Middle frontal gyrus (tissue), 1 donor: ENCODE measurements around the gene TXNL4A.

Source experiments
- DNase-seq: peaks from one replicate; pipeline ENCODE4 v3.0.0-alpha.2; 2015; ENCODE audit warnings: low spot score; ENCODE audit errors: extremely low spot score

The TXNL4A gene

DNA sequence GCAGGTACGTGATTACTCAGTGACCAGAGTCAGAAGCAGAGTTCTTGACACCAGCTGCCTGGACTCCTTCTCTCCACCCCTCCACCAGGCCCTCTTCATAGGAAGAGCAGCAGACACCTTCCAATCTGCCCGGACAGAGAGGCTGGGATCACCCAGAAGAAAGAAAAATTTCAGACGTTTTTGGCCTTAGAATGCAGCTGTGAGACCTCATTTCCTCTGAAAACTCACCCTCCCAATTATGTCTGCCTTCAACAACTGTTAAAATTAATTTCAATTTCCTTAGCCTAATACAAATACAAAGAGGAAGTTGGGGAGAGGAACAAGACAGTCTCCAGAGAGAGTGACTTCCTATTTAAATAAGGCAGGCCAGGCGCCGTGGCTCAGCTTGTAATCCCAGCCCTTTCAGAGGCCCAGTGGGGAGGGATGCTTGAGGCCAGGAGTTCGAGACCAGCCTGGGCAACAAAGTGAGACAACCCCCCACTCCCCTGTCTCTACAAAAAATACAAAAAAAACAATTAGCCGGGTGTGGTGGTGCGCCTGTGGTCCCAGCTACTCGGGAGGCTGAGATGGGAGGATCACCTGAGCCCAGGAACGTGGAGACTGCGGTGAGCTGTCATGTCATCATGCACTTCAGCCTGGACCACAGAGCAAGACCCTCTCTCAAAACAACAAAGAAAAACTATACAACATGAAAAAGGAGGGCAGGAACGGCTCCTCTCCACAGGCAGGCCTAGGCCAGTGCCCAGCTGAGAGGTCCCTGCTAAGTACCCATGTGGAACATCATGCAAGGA, 38.5 kb downstream of the TXNL4A start:
- DNase-seq, result no peak

DNA sequence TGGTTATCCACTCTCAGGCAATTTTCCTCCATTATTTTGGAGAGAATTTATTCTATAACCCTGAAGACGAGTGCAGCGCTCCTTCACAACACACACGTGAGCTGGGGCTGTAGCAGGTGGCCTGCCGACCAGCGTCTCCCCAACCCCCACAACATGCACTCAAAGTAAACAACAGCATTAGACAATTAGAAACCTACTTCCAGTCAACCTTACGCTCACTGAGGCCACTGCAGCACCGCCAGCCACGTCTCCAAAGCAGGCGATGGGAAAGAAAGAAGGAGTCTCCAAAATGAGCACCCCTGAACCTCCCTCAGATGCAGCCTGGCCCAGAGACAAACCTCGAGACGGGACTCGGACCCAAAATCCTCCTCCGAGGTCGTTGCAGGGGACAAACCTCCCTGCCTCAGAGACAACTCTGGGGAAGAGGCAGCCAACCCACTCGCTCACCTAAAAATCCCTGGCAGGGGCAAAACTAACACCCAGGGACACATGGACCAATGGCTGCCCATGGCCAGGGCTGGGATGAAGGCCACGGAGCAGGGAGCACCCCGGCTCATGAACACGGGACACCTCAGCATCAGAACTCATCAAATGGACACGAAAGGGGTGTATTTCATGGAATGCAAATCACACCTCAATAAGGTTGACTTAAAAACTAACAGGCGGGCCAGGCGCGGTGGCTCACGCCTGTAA, 39.5 kb downstream of the TXNL4A start:
- no peak for DNase-seq

DNA sequence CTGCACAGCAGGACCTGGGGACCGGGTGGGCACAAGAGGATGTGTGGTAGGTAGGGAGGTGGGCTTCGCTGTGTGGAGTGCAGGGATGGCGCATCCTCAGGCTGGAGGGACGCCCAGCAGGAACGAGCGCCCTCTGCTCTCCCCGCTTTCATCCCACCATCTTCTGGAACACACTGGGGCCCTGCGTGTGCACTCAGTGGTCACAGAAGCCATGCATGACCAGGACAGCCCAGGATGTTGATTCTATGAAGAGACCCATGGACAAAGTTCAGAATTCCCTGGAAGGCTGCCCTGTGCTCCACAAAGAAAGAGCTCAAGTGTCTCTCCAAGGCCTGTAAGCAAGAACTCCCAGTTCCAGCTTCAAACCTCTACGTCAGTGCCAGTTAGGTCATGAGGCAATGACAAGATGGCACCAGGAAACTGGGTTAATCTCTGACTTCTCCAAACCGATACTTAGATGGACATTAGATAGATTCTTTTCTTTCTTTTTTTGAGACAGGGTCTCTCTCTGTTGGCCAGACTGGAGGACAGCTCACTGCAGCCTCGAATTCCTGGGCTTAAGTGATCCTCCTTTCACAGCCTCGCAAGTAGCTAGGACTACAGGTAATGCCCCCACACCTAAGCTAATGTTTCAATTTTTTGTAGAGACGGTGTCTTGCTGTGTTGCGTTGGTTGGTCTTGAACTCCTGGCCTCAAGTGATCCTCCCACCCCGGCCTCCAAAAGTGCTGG, 40.3 kb downstream of the TXNL4A start:
- DNase-seq, result no peak

DNA sequence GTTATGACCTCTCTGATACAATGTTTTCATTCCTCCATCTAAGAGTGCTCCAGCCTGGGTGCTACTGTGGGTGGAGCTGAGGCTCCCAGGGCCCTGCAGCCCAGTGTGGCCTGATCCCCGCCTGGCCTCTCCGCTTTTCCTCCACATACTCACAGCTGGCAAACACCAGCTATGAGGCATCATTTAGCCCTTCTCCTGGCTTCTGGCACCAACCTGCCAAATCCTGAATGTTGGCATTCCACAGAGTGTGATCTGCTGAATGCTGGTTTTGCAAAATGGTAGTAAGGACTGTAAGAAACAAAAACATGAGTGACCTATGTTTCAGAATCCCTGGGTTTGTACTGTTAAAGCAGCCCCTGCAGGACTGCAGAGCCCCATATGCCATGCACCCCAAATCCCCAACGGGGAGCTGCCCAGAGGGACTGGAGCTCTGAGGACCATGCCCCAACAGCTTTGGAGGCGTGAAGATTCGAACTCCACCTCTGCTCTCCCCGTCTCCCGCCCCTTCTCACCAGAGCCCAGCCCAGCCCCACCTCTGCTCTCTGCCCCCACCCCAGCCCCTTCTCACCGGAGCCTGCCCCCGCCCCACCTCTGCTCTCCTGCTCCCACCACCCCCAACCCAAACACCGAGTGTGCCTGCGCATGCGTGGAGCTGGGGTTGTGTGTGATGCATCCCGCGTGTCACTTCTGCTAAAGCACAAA, 41.2 kb downstream of the TXNL4A start:
- DNase-seq, result no peak

DNA sequence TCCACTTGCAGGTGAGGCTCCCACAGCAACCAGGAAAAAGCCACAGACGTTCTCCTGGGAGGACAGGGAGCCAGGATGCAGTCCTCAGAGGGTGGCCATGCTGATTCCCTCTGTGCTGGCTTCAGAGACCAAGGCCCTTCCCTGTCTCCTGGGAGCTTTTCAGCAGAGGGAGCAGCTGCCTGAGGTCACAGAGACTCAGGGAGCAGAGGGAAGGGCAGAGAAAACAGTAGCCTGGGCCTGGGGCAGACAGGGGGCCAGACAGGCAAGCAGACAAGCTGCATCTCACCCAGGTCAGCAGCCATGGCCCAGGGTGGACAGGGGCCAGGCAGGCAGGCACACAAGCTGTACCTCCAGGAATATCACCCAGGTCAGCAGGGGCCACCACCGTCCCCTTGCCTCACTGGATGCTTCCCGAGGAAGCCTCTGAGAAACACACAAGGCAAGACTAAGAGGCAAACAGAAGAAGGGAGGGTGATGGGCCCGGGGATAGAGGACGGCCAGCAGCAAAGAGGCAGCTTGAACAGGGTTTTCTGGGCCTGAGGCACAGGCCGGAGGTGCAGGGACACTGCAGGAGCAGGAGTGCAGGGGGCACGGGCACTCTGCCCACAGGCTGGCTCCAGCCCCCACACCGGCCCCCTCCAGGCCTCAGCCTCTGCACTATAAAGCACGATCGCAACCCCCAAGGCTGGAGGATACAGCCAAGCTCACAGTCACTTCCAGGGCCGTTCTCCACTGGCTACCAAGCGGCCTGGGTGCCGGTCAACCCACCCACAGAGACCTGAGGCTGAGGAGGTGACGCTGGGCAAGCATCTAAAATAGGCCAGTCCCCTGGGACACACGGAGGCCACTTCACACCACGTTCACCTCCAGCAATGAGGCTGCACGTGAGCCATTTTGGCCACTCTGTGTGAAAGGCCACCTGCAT, 43.0 kb downstream of the TXNL4A start:
- no peak for DNase-seq

DNA sequence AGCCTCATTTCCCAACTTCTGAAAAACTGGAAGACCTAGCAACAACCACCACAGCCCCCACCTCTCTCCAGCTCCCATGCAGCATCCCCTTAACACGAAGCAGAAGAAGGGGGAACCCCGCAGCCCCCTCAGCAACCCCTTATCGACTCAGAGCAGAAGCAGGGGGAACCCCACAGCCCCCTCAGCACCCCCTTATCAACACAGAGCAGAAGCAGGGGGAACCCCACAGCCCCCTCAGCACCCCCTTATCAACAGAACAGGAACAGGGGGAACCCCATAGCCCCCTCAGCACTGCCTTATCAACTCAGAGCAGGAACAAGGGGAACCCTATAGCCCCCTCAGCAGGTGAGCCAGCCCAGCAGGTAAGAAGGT, 43.6 kb downstream of the TXNL4A start:
- no peak for DNase-seq

DNA sequence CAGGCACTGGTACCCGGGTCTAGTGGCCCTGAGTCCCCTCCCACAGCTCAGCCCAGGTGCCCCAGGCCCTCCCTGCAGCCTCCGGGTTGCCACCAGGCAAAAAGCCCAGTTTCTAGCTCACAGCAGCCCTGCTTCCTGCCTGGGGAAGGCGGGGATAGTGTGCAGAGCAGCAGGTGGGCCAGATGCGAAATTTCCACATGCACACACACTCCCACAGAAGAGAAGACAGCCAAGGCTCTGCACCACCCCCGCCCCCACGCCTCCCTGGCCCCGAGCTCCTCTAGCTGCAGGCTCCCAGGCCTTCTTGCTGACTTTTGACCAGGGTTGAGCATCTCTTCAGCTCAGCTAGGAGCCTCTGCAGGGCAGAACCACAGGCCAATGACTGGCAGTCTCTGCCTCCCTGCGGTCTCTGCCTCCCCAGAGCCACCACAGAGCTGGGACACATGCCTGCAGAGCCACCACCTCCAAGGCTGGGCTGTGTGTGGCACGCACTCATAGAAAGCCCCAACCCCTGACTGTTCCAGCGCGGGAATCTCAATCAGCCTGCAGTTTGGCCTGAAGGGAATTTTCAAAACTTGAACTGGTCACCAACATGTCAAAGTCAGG, 44.1 kb downstream of the TXNL4A start:
- DNase-seq, result no peak

DNA sequence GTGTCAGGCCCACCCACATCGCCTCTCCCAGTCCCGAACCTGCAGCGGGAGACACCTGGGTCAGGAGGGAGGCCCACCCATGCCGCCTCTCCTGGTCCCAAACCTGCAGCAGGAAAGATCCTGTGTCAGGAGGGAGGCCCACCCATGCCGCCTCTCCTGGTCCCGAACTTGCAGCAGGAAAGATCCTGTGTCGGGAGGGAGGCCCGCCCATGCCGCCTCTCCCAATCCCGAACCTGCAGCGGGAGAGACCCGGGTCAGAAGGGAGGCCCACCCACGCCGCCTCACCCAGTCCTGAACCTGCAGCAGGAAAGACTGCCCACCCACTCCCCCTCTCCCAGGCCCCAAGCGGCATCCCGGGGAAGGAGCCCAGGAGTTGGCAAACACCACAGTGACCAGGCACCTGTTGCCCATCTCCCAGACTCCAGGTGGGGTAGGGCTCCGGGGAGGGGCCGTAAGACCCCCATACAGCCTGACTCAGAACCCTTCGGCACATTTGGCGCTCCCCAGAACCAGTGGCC, 44.7 kb downstream of the TXNL4A start:
- no peak for DNase-seq

DNA sequence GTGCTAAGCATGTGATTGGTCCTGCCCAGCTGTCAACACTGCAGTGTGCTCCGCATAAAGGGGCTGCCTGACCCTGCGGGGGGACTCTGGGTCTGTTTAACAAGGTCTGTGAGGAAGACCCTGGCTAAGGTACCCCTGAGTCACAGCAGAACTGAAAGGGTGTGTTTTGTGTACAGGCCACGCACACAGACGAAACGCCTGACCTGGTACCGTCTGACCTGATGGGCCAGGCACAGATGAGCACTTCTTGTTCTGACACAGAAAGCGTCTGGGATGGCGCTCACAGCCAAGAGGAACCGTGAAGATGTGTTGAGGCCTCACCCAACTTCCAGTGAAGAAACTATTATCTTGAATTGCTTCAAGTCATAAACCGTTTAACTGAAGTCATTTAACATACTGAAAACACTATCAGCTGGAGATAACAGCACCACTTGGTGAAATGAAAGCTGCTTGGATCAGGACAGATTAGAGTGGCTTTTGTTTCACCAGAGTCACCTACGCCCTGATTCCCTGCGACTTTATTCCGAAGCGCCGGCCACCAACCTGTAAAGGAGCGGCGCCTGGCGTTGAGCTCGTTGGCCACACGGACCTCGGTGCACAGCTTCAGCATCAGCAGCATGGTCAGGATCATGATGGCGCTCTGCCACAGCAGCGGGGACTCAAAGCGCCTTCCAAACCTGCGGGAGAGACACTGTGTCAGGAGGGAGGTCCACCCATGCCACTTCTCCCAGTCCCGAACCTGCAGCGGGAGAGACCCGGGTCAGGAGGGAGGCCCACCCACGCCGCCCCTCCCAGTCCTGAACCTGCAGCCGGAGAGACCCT, 45.4 kb downstream of the TXNL4A start:
- DNase-seq, result no peak

DNA sequence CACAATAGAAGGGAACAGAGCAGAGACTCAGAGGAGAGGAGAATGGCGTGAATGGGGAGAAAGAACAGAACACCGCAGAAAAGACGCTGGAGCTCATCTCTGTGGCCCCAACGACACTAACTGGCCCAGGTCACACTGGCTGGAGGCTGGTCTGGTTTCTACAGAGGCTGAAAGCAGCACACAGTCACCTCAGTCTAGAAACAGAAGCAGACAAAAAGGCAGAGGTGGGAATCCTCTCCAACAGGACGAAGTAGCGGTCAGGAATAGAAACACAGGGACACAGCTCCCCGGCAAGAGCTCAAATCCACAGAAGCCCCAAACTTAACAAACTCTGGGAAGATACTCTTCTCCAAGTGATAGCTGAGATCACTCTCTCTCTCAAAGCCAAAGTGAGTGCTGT, 46.2 kb downstream of the TXNL4A start:
- no peak for DNase-seq

DNA sequence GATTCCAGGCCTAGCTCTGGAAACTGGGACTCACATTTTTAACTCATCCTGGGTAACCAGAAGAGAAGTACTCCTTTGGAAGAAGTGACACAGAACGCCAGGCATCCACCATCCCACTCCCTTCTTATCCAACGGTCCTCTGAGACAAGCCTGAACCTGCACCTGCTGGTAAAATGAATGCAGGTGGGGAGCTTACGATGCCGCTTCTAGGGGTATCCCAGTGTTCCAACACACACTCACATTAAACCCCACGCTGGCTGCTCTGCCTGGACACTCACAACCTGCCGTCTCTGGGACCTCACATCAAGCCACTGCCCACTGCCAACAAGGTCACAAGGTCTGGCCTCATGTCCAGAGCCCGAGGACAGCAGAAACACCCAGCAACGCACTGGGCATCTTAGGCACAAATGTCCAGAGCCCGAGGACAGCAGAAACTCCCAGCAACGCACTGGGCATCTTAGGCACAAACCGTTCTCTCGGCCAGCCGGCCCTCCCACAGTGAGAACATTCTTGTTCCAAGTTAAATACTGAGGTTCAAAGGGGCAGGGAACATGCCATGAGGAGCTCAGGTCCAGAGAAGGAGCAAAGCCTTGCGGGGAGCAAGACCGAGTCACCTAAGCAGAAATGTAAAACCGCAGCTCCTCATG, 46.8 kb downstream of the TXNL4A start:
- no peak for DNase-seq

DNA sequence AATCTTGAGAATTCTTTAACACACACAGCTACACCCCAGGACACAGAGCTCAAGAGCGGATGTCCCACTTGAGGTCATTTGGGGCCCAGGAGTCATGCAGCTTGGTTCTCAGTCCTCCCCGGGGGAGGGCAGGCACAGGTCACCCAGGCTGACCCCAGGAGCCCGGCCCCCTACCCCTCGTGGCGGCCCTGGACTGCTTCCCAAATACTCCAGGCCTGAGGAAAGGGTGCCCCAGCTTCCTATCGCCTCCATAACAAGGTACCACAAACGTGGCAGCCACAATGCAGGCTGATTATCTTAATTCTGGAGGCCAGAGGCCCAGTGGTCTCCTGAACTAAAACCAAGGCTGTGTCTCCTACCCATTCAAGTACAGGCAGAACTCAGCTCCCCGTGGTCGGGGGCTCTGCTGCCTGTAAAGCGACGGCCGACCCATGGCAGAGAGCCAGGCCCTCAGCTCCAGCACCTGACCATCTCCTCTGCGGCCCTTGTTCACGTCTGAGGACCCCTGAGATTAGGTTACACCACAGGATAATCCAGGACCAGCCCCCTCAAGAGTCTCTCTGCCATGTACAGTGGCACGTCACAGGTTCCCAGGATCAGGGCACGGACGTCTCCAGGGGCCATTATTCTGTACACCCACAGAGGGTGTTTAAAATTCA, 47.4 kb downstream of the TXNL4A start:
- no peak for DNase-seq

DNA sequence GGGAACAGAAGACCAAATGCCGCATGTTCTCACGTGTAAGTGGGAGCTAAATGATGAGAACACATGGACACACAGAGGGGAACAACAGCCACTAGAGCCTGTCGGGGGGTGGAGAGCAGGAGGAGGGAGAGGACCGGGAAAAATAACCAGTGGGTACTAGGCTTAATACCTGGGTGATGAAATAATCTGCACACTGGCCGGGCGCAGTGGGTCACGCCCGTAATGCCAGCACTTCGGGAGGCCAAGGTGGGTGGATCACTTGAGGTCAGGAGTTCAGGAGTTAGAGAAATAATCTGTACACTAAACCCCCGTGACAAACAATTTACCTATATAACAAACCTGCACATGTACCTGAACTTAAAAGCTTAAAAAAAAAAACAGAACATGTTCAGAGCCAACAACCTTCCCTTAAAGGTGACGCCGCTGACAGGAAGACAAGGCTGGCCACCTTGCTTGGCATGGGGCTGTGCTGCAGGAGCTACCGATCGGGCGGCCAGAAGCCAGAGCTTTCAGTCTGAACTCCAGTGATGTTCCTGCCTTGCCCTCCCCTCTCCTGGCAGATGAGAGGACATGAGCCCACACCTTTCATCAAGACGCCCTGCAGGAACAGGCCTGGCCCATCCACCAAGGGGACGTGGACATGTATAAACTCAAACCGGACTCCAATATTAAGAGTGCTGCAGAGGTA, 48.1 kb downstream of the TXNL4A start:
- no peak for DNase-seq

DNA sequence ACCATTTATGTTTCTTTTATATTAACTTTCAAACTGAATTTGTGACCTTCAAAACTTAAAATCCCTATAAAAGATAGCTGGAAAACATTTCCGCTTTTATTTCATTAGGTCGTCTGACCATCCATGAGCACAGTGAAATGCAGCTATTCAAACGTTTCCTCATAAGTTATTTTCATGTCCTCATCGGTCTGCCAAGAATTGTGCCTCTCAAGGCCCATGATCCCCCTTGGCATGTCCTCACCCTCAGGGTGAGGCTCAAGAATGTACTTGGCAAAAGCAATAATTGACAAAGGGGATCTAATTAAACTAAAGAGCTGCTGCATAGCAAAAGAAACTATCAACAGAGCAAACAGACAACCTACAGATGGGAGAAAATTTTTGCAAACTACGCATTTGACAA, 49.3 kb downstream of the TXNL4A start:
- DNase-seq, result no peak

DNA sequence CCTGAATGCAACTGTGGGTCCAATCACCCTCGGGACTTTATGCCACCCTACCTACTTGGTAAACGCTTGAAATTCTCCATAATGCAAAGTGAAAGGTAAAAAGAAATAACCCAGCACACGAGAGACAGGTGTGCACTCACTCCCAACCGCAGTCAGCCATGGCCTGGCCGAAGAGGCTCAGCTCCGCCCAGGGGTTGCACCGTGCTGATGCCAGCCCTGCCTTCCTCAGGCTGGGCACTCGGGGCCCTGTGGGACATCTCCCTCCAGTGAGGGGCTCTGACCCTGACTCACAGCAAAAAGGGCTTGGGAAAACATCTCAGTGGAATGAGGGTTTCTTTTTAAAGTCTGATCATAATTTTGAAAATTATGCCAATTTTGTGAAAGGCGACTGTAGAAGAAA, 50.2 kb downstream of the TXNL4A start:
- no peak for DNase-seq

DNA sequence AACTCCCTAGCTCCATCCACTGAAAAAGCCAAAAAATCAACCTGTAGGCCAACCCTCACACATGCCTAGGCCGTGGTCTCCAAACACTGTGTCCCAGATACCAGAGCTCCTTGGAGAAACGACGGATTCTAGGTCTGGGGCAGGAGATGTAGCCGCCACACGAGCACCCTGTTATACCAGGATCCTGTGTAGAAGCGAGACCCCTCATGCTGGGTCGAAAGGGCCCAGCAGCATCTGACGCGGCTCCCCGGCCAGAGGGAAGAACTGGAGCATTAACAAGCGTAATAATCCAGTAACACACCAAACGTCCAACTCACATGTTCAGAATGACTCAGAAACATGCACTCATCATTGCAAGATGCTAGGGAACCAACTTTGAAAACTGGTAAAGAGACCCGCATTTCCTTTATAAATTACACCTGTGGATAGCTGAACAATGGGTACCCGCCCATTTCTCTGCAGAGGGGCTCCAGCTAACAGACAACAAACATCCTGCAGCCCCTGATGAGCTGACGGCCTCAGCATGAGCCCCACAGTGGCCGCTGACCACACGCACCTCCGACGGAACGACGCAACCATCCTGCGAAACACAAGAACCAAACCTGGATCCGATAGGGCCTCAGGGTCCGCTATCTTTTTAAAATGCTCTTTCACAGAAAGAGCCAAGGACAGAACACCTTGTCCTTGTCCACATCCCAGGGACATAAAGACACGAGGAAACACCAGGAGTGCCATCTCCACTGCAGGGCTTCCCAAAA, 51.1 kb downstream of the TXNL4A start:
- no peak for DNase-seq

DNA sequence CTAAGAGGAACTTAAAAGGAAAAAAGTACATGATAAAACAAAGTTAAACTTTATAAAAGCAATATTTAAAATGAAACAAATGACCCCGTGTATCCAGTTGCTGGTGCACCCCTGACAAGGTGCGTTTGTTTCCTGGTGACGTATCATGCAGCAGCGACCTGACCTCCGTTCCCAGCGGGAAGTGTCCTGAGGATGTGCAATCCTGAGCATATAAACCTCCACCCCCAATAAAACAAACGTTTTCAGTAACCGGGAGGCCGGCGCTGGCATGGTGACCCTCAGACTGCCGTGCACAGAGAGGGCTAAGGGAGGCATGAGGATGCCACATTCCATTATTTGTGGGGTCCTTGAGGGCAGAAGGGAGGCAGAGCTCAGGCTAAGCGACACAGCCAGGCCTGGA, 51.7 kb downstream of the TXNL4A start:
- DNase-seq, result no peak
